GM12878 (cell line): ENCODE data around the gene ALDH1L2. TPM values are rescaled to one million over a fixed set of nuclear protein-coding genes. Genes with fewer than 3 reads are reported as not detected.

Source experiments
- IKZF1 ChIP-seq: fragments of 450-650 bp; conservative IDR thresholded peaks from 2 replicates; pipeline ENCODE4 v1.6.1; 2017; ENCODE audit warnings: antibody characterized with exemption, mild to moderate bottlenecking
- IRF5 ChIP-seq: fragments of 450-650 bp; IDR thresholded peaks from 2 replicates; pipeline ENCODE4 v1.6.1; 2017; ENCODE audit warnings: borderline replicate concordance
- JUND ChIP-seq: IDR thresholded peaks from 2 replicates; pipeline ENCODE4 v1.6.1; 2012; ENCODE audit warnings: low read depth, mild to moderate bottlenecking, low read length, improper control_type of control experiment, moderate library complexity
- MEF2B ChIP-seq: fragments of 450-650 bp; IDR thresholded peaks from 2 replicates; pipeline ENCODE4 v1.6.1; 2018; ENCODE audit warnings: mild to moderate bottlenecking, moderate library complexity; ENCODE audit not compliant: partially characterized antibody, poor library complexity, severe bottlenecking
- MLLT1 ChIP-seq: fragments of 450-650 bp; IDR thresholded peaks from 2 replicates; pipeline ENCODE4 v1.6.1; 2016; ENCODE audit warnings: mild to moderate bottlenecking
- MTA3 ChIP-seq: IDR thresholded peaks from 2 replicates; pipeline ENCODE4 v1.6.1; 2012; ENCODE audit warnings: low read length, inconsistent platforms, borderline replicate concordance
- NFYB ChIP-seq: IDR thresholded peaks from 2 replicates; pipeline ENCODE4 v1.6.1; 2011; ENCODE audit warnings: low read depth, mild to moderate bottlenecking, low read length, improper control_type of control experiment, moderate library complexity; ENCODE audit not compliant: insufficient read depth
- RELB ChIP-seq: fragments of 450-650 bp; IDR thresholded peaks from 2 replicates; pipeline ENCODE4 v1.6.1; 2017; ENCODE audit warnings: low read depth, mild to moderate bottlenecking, moderate library complexity
- RUNX3 ChIP-seq: IDR thresholded peaks from 2 replicates; pipeline ENCODE4 v1.6.1; 2012; ENCODE audit warnings: low read length, inconsistent platforms
- SKIL ChIP-seq: fragments of 450-650 bp; IDR thresholded peaks from 2 replicates; pipeline ENCODE4 v1.6.1; 2017; ENCODE audit warnings: mild to moderate bottlenecking, low read depth, inconsistent platforms; ENCODE audit not compliant: poor library complexity, severe bottlenecking
- SMARCA5 ChIP-seq: fragments of 450-650 bp; IDR thresholded peaks from 2 replicates; pipeline ENCODE4 v1.6.1; 2017; ENCODE audit warnings: mild to moderate bottlenecking
- SMC3 ChIP-seq: IDR thresholded peaks from 2 replicates; pipeline ENCODE4 v1.6.1; 2011; ENCODE audit warnings: low read length, improper control_type of control experiment, borderline replicate concordance
- SUZ12 ChIP-seq: fragments of 200-600 bp; sonication (generic); IDR thresholded peaks from one replicate; pipeline ENCODE4 v1.6.1; 2018; ENCODE audit warnings: antibody characterized with exemption, mild to moderate bottlenecking; ENCODE audit not compliant: unreplicated experiment
- ZBTB11 ChIP-seq: fragments of 450-650 bp; formaldehyde crosslinking; IDR thresholded peaks from 2 replicates; pipeline ENCODE4 v1.5.0; 2022; ENCODE audit warnings: mild to moderate bottlenecking, missing genetic modification characterization
- ZNF622 ChIP-seq: fragments of 450-650 bp; IDR thresholded peaks from 2 replicates; pipeline ENCODE4 v1.6.1; 2017; ENCODE audit warnings: mild to moderate bottlenecking, inconsistent platforms
- polyA plus RNA-seq, 11 experiments: library from polyadenylated mRNA; depleted of rRNA in 4 of 11; unstranded in 6 of 11; stranded (reverse) in 5 of 11; fragments of >200 nt; fragmentation: Nextera tagmentation in 4 of 11; fragmentation: Illumina TruSeq in 1 of 11; extraction: Ambion mirVana in 4 of 11; extraction: Trizol in 1 of 11; gene quantifications; 1 replicate in 1 of 11; 2 replicates in 10 of 11; pipeline versions ENCODE4 v1.2.1 to v1.2.3, GENCODE V29; 2011 to 2016; ENCODE audit warnings: inconsistent platforms in 2 of 11, missing spikeins in 2 of 11, low read depth in 1 of 11
- total RNA-seq, 4 experiments: library from RNA; depleted of rRNA in 3 of 4; stranded (reverse); fragments of >200 nt in 3 of 4; fragmentation: Illumina TruSeq in 1 of 4; extraction: Trizol in 1 of 4; gene quantifications; 2 replicates each; pipeline versions ENCODE4 v1.2.1 to v1.2.3, GENCODE V29; 2013 to 2021

The ALDH1L2 gene
- total and polyA plus RNA-seq, 10 of the 15 experiments (the other 5 are each of a cell fraction or from before 2014, with no cell fraction given), result 0.15 to 13.7 (median 8.5) TPM

GRCh38 chr12:105030820-105031807, 53.1 kb downstream of the ALDH1L2 start (continued):
- no peak for TF ChIP-seq ZBTB11 (CRISPR knock-in tag)
- peak; percentile 50; the same call in 1 of the 2 replicates for TF ChIP-seq MTA3
- TF ChIP-seq MEF2B, result peak; percentile 71
- no peak for TF ChIP-seq IRF5
- TF ChIP-seq SMARCA5, result no peak
- TF ChIP-seq SKIL, result no peak
- TF ChIP-seq SUZ12, result no peak
- no peak for TF ChIP-seq JUND
- 0 out of 2 replicates have a peak, but pooled peaks have one; percentile 29 for TF ChIP-seq RELB
- TF ChIP-seq ZNF622, result no peak
- 0 out of 2 replicates have a peak, but pooled peaks have one; percentile 23 for TF ChIP-seq MLLT1
- no peak for TF ChIP-seq NFYB
- TF ChIP-seq RUNX3, result peak; percentile 75
- TF ChIP-seq SMC3, result no peak
- TF ChIP-seq IKZF1, result 0 out of 2 replicates have a peak, but pooled peaks have one; percentile 24
